GM12878 (cell line): ENCODE results near the gene ICA1L. TPM values are rescaled to one million over a fixed set of nuclear protein-coding genes. Genes with fewer than 3 reads are reported as not detected.

ENCODE experiments used
- ATAC-seq: fragments of 200-7000 bp; cut with Tn5 transposase; 3 replicates; pipeline ENCODE4 v1.9.1; 2020; ENCODE audit warnings: mild to moderate bottlenecking, moderate library complexity
- BruUV-seq: library from RNA; stranded (reverse); fragments of 400-500 nt; replicated peaks from 2 replicates; lab custom pipeline; 2021; lab: Mats Ljungman, UMichigan
- CTCF ChIA-PET: fragments of 300-600 bp; sonication (Branson Sonifier 250); formaldehyde crosslinking; extraction: SDS; loops from one replicate; lab custom pipeline; 2021; ENCODE audit warnings: inconsistent platforms; lab: Yijun Ruan, JAX
- POLR2A ChIA-PET: fragments of 350-600 bp; formaldehyde crosslinking; extraction: SDS; loops from one replicate; lab custom pipeline; 2021; ENCODE audit warnings: inconsistent platforms; lab: Charles Lee
- RAD21 ChIA-PET: fragments of 300-600 bp; sonication (Branson Sonifier 250); formaldehyde crosslinking; loops from one replicate; lab custom pipeline; 2023; ENCODE audit warnings: antibody characterized with exemption; ENCODE audit not compliant: unreplicated experiment; lab: Charles Lee
- SMC1A ChIA-PET: fragments of 300-600 bp; sonication (Branson Sonifier 250); formaldehyde crosslinking; loops from one replicate; lab custom pipeline; 2023; ENCODE audit not compliant: unreplicated experiment, uncharacterized antibody; lab: Charles Lee
- DNase-seq: peaks from one replicate; pipeline ENCODE4 v3.0.0-alpha.2; 2011; ENCODE audit warnings: low read depth, low spot score
- FAIRE-seq: peaks from 3 replicates; lab custom pipeline; 2011; peaks lifted over from hg19 to GRCh38; lab: Jason Lieb, UNC
- H2AFZ ChIP-seq: 2 replicates; pipeline ENCODE4 v1.6.0; 2011; ENCODE audit warnings: low read depth, low read length, control low read depth; ENCODE audit not compliant: control insufficient read depth
- H3K27ac ChIP-seq: 2 replicates; pipeline ENCODE4 v1.5.1; 2011; ENCODE audit warnings: control low read depth; ENCODE audit not compliant: control insufficient read depth, insufficient read depth
- H3K27me3 ChIP-seq, 2 experiments: replicated peaks in 1 of 2; 2 replicates each; pipeline versions ENCODE4 v1.6.0 to v1.6.1; 2011; ENCODE audit warnings: low read length in 1 of 2; ENCODE audit not compliant: control insufficient read depth in 2 of 2, insufficient read depth in 2 of 2
- H3K36me3 ChIP-seq, 2 experiments: 2 replicates each; pipeline ENCODE4 v1.5.1; 2011; ENCODE audit warnings: low read length in 1 of 2; ENCODE audit not compliant: control insufficient read depth in 2 of 2, insufficient read depth in 2 of 2
- H3K4me1 ChIP-seq: 2 replicates; pipeline ENCODE4 v1.6.1; 2011; ENCODE audit warnings: mild to moderate bottlenecking, low read length, moderate library complexity, mixed read lengths; ENCODE audit not compliant: control insufficient read depth, insufficient read depth
- H3K4me2 ChIP-seq: 2 replicates; pipeline ENCODE4 v1.6.0; 2011; ENCODE audit warnings: control low read depth; ENCODE audit not compliant: control insufficient read depth, insufficient read depth
- H3K4me3 ChIP-seq: fragments of 200-600 bp; sonication (generic); 2 replicates; pipeline ENCODE4 v1.5.1; 2016
- H3K79me2 ChIP-seq: 2 replicates; pipeline ENCODE4 v1.6.0; 2011; ENCODE audit warnings: low read length; ENCODE audit not compliant: control insufficient read depth, insufficient read depth
- H3K9ac ChIP-seq: 2 replicates; pipeline ENCODE4 v1.8.0; 2011; ENCODE audit warnings: low read length, control low read depth, mixed read lengths; ENCODE audit not compliant: control insufficient read depth, insufficient read depth
- H3K9me3 ChIP-seq: replicated peaks from 3 replicates; pipeline ENCODE4 v1.5.1; 2011; ENCODE audit warnings: mild to moderate bottlenecking, low read length; ENCODE audit not compliant: control insufficient read depth, insufficient read depth
- H4K20me1 ChIP-seq: 2 replicates; pipeline ENCODE4 v1.6.0; 2011; ENCODE audit not compliant: control insufficient read depth, insufficient read depth
- CBFB ChIP-seq: IDR thresholded peaks from 2 replicates; pipeline ENCODE4 v1.6.1; 2016; ENCODE audit warnings: antibody characterized with exemption, low read depth
- HDAC2 ChIP-seq: fragments of 200-600 bp; sonication (generic); IDR thresholded peaks from 2 replicates; pipeline ENCODE4 v1.6.1; 2017
- MEF2B ChIP-seq: fragments of 450-650 bp; IDR thresholded peaks from 2 replicates; pipeline ENCODE4 v1.6.1; 2018; ENCODE audit warnings: mild to moderate bottlenecking, moderate library complexity; ENCODE audit not compliant: partially characterized antibody, poor library complexity, severe bottlenecking
- RB1 ChIP-seq: fragments of 450-650 bp; formaldehyde crosslinking; IDR thresholded peaks from 2 replicates; pipeline ENCODE4 v1.6.1; 2017; ENCODE audit warnings: mild to moderate bottlenecking, borderline replicate concordance
- USF1 ChIP-seq: IDR thresholded peaks from 2 replicates; pipeline ENCODE4 v1.6.1; 2011; ENCODE audit warnings: borderline replicate concordance, low read depth, mild to moderate bottlenecking, moderate library complexity, mixed read lengths, low read length; ENCODE audit not compliant: insufficient read depth; ENCODE audit errors: extremely low read length
- ZBTB40 ChIP-seq: fragments of 450-650 bp; IDR thresholded peaks from 2 replicates; pipeline ENCODE4 v1.6.1; 2016; ENCODE audit warnings: mild to moderate bottlenecking, moderate library complexity, borderline replicate concordance
- WGBS: methylation state at CpG from one replicate; pipeline ENCODE4 v1.1.6; 2016; ENCODE audit warnings: low lambda C conversion rate; ENCODE audit not compliant: insufficient replicate concordance, insufficient coverage; ENCODE audit errors: missing lambda C conversion rate; 5-methylcytosine and 5-hydroxymethylcytosine counted together
- in situ Hi-C: fragments of 300-500 bp; cut with MboI; formaldehyde crosslinking; loops from 9 replicates; pipeline ENCODE4 v1.14.3; 2018; ENCODE audit warnings: mixed read lengths
- intact Hi-C: fragments of 100-400 bp; cut with micrococcal nuclease; formaldehyde crosslinking; loops from one replicate; pipeline ENCODE4 v1.14.2; 2022; ENCODE audit not compliant: unreplicated experiment
- polyA plus RNA-seq, 11 experiments: library from polyadenylated mRNA; depleted of rRNA in 4 of 11; unstranded in 6 of 11; stranded (reverse) in 5 of 11; fragments of >200 nt; fragmentation: Nextera tagmentation in 4 of 11; fragmentation: Illumina TruSeq in 1 of 11; extraction: Ambion mirVana in 4 of 11; extraction: Trizol in 1 of 11; gene quantifications; 1 replicate in 1 of 11; 2 replicates in 10 of 11; pipeline versions ENCODE4 v1.2.1 to v1.2.3, GENCODE V29; 2011 to 2016; ENCODE audit warnings: inconsistent platforms in 2 of 11, missing spikeins in 2 of 11, low read depth in 1 of 11
- total RNA-seq, 4 experiments: library from RNA; depleted of rRNA in 3 of 4; stranded (reverse); fragments of >200 nt in 3 of 4; fragmentation: Illumina TruSeq in 1 of 4; extraction: Trizol in 1 of 4; gene quantifications; 2 replicates each; pipeline versions ENCODE4 v1.2.1 to v1.2.3, GENCODE V29; 2013 to 2021

ICA1L gene
- total and polyA plus RNA-seq, 10 of the 15 experiments (the other 5 are each of a cell fraction or from before 2014, with no cell fraction given), result 0.85 to 7.4 (median 3.6) TPM

GRCh38 chr2:202790676-202791075 lies 80.9 kb downstream of the ICA1L start:
- POLR2A ChIA-PET, result no interaction called here
- BruUV-seq, result no TSS peak

GRCh38 chr2:202786842-202787241 lies 84.7 kb downstream of the ICA1L start:
- Histone ChIP-seq H3K4me3 (no peak overlapping the region), H3K27me3 (no peaks in the 10 kb centered on the region), H3K9ac (no peak overlapping the region), H3K36me3 (no peaks in the 10 kb centered on the region; a peak in 1 of 4 replicates), H3K79me2 (no peaks in the 10 kb centered on the region), H3K27ac (no peak overlapping the region), H3K4me1 (no peaks in the 10 kb centered on the region), H3K4me2 (no peak overlapping the region), H2AFZ (no peak overlapping the region), H4K20me1 (no peaks in the 10 kb centered on the region), H3K9me3 (no peaks in the 10 kb centered on the region)
- ChIA-PET CTCF (interaction anchor here (0.7 to 1.2 kb wide), 3 partner anchors 16 to 134 kb away, joined by 3 read pairs; no protein-coding TSS in a partner anchor), POLR2A (interaction anchor here (0.9 kb wide), 1 partner anchor 152 kb away, joined by 3 read pairs; the partner anchor contains the start of gene FAM117B), RAD21 (no interaction called here), SMC1A (no interaction called here)
- TF ChIP-seq USF1 (no peak), ZBTB40 (no peak), HDAC2 (no peak), RB1 (no peak), CBFB (no peak)
- no peak for ATAC-seq
- no peak for DNase-seq
- no peak for FAIRE-seq
- in situ Hi-C loops, result no loop called here
- WGBS, result 95% methylated on average over 2 of the region's 2 CpGs
- intact Hi-C loops, result no loop called here
- BruUV-seq, result no TSS peak

More at GRCh38 chr2:202790676-202791075, 80.9 kb downstream of the ICA1L start:
- H3K79me2 ChIP-seq, result no peaks in the 10 kb centered on the region
- no peak overlapping the region for H2AFZ ChIP-seq
- 97% methylated on average over 2 of the region's 2 CpGs for whole genome bisulfite sequencing
- SMC1A ChIA-PET, result no interaction called here
- ATAC-seq (no peak), DNase-seq (no peak), FAIRE-seq (no peak)
- H3K36me3 ChIP-seq, result no peaks in the 10 kb centered on the region
- H3K9me3 ChIP-seq, result no peaks in the 10 kb centered on the region
- no peak overlapping the region for H3K9ac ChIP-seq
- no peak overlapping the region for H3K27ac ChIP-seq
- H3K4me2 ChIP-seq, result no peak overlapping the region
- H3K4me3 ChIP-seq, result no peak overlapping the region
- H3K27me3 ChIP-seq, result no peaks in the 10 kb centered on the region
- no peaks in the 10 kb centered on the region for H4K20me1 ChIP-seq
- H3K4me1 ChIP-seq, result no peaks in the 10 kb centered on the region
- RAD21 ChIA-PET, result no interaction called here
- in situ Hi-C loops (no loop called here), intact Hi-C loops (no loop called here)
- TF ChIP-seq MEF2B, result no peak
- CTCF ChIA-PET, result interaction anchor here (0.8 kb wide), 1 partner anchor 203 kb away, joined by 4 read pairs; no protein-coding TSS in a partner anchor
